ENCODE data around the gene MYH2.

DNA sequence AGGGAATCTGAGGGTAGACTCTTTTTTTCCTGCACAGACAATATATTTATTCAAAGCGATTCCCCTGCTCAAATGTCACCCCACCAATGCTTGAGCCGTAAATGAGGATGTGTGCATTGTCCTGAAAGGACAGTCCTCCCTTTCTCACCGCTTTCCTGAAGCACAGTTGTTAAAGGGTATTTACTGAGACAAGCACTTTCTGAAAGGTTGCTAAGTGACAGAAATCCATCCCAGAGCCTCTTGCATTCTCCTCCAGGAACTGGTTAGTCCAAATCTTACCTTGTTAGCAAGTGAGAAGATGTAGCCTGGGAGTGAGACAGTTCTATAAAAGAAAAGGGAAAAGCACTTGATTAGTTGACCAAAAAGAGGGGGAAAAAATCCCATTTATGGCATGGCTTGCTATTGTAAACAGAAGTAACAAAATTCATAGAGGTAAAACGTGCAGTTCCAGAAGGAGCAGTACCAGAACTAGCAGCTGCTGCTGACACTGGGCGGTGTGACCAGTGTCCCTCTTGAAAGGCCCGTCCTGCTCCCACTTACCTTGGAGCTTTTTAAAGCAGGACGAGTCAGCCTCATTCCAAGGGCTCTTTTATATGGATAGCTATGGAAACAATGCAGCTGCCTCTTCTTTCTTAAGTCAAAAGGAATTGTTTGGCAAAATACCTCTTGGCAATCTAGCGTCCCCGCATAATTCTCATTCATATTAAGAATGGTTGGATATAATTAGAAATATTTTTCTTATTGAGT, at the start of gene MYH2:
- TF ChIP-seq, protein P1, sequence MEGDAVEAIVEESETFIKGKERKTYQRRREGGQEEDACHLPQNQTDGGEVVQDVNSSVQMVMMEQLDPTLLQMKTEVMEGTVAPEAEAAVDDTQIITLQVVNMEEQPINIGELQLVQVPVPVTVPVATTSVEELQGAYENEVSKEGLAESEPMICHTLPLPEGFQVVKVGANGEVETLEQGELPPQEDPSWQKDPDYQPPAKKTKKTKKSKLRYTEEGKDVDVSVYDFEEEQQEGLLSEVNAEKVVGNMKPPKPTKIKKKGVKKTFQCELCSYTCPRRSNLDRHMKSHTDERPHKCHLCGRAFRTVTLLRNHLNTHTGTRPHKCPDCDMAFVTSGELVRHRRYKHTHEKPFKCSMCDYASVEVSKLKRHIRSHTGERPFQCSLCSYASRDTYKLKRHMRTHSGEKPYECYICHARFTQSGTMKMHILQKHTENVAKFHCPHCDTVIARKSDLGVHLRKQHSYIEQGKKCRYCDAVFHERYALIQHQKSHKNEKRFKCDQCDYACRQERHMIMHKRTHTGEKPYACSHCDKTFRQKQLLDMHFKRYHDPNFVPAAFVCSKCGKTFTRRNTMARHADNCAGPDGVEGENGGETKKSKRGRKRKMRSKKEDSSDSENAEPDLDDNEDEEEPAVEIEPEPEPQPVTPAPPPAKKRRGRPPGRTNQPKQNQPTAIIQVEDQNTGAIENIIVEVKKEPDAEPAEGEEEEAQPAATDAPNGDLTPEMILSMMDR (IDR thresholded peaks at IDR 0.05; ENCODE audit: extremely low read depth in 1 of 2, insufficient read depth in 1 of 2, low read depth in 1 of 2, low read length in 2 of 2): no peak
- no peak for TF ChIP-seq EZH2 (IDR thresholded peaks at IDR 0.05; ENCODE audit: borderline replicate concordance, low read depth, low read length, severe bottlenecking)
- TF ChIP-seq, protein P2, sequence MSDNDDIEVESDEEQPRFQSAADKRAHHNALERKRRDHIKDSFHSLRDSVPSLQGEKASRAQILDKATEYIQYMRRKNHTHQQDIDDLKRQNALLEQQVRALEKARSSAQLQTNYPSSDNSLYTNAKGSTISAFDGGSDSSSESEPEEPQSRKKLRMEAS (IDR thresholded peaks at IDR 0.05; ENCODE audit: insufficient read depth, insufficient read length): no peak
- TF ChIP-seq POLR2AphosphoS5 (IDR thresholded peaks at IDR 0.05; ENCODE audit: insufficient read depth, low read depth, low read length): no peak
- no peak for TF ChIP-seq POLR2A (IDR thresholded peaks at IDR 0.05; ENCODE audit: low read depth, low read length)
- TF ChIP-seq MYC (IDR thresholded peaks at IDR 0.05; ENCODE audit: low read depth, low read length): no peak
- no peak for TF ChIP-seq JUN (IDR thresholded peaks at IDR 0.05; ENCODE audit: borderline replicate concordance, insufficient read depth, insufficient read length, low read depth)
